Stimulated activated CD4-positive, alpha-beta T cell treated with anti-CD3 and anti-CD28 coated beads, Interleukin-4, amount 100 ng/mL, for 48 hours (primary cell): Measurements from ENCODE around the gene SYDE2.
A peak's percentile ranks its signal among the peaks of the same experiment; 100 is the strongest.

Source experiments
- DNase-seq, 2 donors: peaks; one replicate each; pipeline ENCODE4 v3.0.0-alpha.2; 2020; ENCODE audit warnings: low read depth in 2 of 2

SYDE2 gene

GRCh38 chr1:85132078-85132720, 68.6 kb downstream of the SYDE2 start:
- no peak for DNase-seq

- DNase-seq, result no peak
These were observed 72.5 kb downstream of the SYDE2 start for GRCh38 chr1:85128316-85128715.

DNA sequence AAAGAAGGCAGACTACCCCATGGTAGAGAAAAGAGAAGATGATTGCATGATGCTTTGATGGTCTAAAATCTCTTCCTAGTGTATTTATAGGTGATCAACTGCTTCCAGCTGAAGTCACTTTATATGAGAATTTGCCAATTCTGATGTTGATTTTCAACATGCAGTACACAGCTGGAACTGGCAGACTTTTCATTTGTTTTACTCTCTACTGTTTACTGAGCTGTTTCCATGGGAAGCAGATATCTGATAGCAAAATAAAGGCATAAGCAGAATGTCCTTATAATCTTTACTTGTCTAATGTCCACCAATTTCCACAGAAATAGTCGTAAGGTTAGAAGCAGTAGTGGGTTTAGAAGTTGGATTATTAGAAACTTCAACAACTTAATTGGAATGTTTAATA, 74.9 kb downstream of the SYDE2 start:
- no peak for DNase-seq

DNA sequence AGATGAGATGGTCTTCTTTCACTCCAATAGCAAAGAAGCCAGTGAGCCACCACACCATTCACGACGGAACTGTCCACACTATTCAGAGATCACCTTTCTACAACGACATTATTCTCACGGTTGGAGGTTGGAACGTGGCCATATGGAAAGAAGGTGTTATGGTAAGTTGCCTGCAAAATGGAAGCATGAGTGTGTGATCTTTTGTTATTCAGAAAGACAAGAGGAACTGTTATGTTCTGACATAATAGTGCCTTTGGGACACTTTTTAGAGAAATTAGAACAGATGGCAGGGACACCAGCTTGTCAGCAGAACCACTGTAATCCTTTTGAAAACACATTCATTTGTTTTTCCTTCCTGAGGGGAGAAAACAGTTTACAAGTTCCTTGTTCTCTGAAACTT, 76.7 kb downstream of the SYDE2 start:
- DNase-seq, result no peak

DNA sequence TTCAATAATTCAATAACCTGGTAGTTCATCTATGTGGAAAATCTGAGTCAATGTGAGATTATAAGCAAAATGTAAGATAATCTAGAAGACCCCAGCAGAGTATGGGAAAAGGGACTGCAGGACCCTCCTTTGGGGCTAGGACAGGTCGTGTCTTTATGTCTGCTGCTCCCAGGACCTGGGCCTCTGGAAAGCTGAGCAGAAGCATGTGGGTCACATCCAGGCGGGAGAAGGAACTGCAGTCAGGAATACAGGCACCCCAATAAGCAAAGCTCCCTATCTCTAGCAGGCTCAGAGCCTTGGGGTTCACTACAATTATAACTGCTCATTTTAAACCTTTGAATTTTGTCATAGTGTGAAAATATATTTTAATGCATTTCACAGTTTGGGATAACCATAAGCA, 78.6 kb downstream of the SYDE2 start:
- DNase-seq, result no peak

GRCh38 chr1:85121744-85122143, 79.1 kb downstream of the SYDE2 start:
- DNase-seq, result no peak

- DNase-seq, result no peak
These were observed 82.1 kb downstream of the SYDE2 start for GRCh38 chr1:85118751-85119150.

DNA sequence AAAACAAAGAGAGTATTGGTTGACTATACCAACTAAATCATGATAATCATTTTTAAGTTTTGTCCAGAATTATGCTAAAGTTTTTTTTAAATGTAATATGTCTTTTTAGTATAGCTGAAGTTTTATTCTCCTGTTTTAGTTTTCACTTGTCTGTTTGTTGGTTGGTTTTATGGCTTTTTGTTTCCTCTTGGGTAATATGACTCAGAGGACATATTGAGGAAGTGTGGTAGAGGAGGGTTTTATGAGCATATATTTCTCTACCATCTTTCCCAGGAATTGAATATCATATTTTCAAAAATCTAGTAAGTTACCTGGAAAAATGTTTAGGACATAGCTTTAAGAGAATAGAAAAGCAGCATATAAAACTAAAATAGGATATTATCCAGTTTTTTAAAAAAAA, 84.0 kb downstream of the SYDE2 start:
- DNase-seq, result no peak

DNA sequence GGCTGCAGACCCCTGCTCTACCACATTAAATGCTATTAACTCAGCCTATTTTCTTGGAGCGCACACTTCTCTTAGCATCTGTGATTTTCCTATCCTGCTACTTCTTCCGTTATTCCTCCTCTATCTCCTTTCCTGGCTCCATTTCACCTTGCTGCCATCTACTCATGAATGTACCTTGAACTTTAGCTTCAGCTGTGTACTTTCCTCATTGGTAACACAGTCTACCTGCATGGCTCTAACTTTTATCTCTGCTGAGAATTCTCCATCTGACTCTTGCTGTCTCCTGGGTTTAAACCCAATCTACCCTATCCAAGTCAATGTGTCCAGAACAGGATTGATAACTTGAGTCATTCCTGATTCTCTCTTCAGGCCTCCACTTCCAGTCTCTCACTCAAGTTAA, 84.9 kb downstream of the SYDE2 start:
- no peak for DNase-seq

DNA sequence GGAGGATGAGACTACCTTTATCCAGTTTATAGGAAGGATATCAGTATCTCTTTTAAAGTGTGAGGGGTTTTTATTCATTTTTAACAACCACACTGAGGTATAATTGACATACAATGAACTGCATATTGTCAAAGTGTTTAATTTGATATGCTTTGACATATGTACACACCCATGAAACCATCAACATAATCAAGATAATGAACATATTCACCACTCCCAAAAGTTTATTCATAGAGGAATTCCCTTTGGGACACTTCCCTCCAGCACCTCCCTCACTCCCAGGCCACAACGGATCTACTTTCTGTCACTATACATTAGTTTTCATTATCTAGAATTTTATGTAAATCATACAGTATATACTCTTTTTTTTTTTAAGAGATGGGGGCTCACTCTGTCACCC, 89.1 kb downstream of the SYDE2 start:
- no peak for DNase-seq

DNA sequence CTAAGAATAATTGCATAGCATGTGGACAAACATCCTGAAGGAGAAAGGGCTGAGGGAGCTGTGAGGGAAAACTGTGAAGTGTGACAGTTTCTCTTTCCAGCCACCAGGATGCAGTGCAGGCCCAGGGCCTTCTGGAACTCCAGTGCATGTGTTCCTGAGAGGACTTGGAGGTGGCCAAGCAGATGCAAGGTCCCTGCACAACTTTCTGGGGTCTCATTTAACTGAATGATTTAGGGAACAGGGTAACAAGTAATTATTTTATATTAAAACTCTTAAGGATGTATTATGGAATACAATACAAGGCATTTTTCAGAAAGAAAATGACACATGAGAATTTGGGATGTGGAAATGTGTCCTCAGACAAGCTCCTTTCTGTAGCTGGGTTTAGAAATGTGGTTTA, 91.3 kb downstream of the SYDE2 start:
- DNase-seq, result peak in 1 of 2 donors; percentile 10
